HK-2 (cell line): ENCODE data around the gene CCDC85C.

Experiments used
- DNase-seq: peaks from one replicate; pipeline ENCODE4 v3.0.0-alpha.2; 2018; ENCODE audit not compliant: unreplicated experiment

CCDC85C gene

DNA sequence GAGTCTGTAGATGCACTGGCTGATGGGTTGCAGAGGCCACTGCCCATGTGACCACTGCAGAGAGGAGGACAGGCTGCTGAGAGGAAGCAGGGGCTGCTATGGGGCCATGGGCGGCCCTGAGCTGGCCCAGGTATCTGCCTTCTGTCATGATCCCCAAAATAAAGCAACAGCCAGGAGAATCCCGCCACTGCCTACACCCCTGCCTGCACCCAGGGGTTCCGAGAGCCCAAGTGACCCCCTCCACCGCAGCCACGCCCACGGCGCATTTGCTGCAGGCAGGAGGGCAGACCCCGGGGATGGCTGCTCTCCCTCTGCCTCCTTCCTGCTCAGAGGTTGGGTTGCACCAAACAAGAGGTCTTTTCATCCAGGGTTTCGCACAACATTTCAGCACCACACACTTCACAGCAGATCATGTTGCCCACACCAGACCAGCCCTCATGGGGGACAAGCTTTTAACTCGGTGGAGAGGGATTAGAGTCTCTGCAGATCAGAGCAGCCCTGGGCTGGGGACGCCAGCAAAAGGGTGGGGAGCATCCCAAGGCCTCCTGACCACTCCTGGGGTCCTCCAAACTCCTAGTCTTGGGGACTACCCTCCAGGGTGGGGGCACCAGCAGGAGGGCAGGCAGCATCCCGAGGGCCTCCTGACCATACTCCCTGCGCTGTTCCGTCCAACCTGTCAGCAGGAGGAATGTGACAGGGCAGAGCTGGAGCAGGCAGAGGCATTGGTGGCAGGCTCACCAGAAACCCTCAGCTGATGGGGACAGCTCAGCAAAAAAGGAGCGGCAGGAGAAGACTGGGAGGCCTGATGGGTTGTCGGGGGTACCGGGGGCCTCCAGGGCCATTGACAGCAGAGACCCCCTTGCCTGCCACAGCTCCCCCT is 14.1 kb downstream of the CCDC85C start:
- no peak for DNase-seq

DNA sequence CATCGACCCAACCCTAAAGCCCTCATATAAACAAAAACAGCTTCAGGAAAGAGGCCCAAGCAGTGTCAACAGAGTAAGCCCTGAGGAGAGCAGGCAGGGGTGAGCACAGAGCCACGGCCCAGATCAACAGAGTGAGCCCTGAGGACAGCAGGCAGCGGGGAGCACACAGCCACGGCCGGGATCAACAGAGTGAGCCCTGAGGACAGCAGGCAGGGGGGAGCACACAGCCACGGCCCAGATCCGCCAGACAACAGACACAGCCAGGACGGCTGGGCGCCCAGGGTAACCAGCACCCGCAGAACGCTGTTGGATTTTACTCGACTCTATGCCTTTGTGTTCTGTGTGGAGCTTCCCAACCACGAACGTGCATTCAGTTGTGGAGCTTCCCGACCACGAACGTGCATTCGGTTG is 15.0 kb downstream of the CCDC85C start:
- no peak for DNase-seq

DNA sequence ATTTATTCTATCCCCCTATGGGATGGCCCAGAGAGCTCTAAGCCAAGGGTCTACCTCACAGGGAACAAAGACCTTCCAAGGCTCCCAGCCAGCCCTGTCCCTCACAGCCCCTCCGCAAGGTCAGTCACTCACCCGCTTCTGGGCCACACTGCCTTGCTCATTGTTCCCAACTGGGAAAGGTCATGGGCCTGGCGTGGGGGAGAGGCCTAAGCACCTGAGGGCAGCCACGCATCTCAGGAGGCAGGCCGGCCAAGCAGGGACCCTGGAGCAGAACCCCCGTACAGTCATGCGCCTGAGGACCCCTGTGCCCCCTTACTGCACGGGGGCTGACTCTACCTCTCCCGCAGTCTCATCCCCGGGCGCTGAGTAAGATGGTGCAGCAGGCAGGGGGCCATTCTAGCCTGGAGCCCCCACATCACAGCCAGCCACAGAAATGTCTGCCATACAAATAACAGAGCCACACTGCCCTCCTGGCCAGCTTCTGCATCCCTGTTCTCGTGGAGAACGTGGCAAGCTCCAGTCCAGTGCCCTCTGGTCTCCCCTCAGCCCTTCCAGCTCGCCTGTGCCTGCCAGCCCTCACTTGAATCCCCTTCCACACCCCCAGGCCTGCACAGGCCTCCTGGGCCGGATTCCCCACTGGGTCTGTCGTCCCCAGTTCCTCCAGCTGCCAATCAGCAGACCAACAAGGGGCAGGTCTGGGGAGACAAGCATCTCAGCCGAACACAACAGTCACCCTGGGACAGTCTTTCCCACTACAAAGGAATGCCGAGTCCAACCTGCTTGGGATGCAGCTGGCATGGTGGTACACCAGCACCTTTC is 16.3 kb downstream of the CCDC85C start:
- DNase-seq, result no peak

DNA sequence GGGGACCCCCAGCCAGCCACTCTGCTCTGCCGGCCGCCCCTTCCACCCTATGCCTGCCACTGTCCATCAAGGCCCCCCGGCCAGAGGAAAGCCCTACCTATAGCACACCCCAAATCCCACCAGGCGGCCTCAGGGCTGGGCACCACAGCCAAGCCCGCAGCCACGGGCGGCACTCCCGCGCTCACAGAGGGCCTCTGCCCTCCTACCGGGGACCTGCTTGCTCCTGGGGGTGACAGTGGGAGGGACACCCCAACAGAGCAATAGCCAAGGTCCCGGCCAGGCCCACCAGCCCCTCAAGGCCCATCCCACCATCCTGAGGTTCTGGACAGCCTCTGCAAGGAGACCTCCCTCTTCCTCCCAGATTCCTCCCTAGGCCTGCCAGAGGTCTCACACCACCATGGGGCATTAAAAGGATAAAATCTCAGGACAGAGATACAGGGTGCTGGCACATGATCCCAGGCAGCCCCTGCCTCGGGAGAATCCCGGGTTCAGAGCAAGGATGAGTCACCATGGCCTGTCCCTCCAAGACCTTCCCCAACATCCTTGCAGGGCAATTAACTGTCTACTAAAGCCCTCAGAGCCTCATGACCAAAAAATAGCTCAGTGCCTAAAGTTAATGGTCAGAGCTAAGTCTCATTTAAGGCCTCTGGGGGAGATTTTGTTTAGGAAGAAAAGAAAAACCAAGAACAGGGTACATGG is 17.1 kb downstream of the CCDC85C start:
- no peak for DNase-seq

DNA sequence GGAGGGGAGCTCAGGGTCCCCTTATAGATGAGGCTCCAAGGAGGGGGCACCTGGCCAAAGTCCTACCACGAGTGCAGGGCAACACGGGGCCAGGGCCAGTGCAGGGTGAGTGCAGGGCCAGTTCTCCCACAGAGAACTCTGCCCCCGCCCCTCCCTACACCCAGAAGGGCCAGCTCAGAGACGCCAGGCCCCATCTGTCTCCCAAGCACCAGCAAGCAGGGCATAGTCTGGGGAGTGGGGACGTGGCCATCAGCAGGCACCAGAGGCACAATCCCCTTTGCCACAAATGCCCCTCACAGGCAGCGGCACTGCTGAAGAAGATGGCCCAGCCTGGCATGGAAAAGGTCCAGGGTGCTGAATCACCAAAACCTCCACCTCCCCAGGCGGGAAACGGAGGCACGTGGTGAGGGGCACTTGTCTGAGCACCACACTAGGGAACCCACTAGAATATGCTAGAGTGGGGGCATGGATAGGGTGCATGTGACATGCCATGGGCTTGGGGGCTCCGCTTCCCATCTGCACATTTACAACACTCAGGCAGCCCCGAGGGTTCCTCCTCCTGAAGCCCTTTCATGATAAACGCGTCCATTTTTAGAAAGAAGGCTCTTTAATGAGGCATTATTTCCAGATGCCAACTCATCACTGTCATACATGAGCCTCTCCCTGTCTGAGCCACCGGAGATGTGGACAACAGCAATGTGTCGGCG is 17.8 kb downstream of the CCDC85C start:
- DNase-seq, result no peak

DNA sequence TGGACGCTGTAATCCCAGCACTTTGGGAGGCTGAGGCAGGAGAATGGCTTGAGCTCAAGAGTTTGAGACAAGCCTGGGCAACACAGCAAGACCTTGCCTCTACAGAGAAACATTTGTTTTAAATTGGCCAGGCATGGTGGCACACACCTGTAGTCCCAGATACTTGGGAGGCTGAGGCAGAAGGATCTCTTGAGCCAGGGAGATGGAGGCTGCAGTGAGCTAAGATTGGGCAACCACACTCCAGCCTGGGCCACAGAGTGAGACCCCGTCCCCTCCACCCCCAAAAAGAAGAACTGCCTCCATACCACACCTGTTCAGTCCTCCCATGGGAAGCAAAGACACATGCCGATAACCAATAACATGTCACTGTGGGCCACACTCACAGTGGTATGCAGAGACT is 19.2 kb downstream of the CCDC85C start:
- no peak for DNase-seq

DNA sequence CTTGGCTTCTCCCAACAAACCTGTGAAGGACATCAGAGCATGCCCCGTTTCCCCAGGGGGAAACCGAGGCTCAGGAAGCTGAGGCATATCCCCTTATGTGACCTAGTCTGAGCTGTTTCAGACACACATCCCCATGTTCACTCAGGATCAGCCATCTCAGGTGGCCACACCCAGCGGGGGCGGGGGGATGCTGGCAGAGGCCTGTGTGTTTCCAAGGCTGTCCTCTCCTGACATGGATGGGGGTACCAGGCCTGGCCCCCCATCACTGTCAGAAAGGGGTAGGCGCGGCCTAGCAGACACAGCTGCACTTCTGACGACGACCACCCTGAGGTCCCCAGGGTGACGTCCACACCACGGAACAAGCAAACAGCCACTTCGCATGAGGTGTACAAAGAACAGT is 22.1 kb downstream of the CCDC85C start:
- no peak for DNase-seq

DNA sequence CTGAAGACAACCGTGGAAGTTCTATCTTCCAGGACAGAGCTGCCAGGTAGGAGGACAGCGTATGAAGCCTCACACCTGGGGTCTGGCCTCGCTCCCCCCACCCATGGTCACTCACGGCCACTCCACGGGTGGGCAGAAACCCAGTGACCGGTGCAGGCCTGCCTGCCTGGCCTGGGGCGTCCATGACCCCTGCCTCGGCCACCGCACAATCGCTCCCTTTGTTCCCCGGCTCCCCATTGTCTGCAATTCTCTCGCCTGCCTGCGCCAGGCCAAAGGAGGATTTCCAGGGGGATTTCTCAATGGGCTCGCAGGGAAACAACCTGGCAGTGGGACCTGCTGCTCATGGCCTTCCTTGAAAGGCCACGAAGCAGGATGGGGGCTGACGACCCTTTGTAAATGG is 22.6 kb downstream of the CCDC85C start:
- no peak for DNase-seq

DNA sequence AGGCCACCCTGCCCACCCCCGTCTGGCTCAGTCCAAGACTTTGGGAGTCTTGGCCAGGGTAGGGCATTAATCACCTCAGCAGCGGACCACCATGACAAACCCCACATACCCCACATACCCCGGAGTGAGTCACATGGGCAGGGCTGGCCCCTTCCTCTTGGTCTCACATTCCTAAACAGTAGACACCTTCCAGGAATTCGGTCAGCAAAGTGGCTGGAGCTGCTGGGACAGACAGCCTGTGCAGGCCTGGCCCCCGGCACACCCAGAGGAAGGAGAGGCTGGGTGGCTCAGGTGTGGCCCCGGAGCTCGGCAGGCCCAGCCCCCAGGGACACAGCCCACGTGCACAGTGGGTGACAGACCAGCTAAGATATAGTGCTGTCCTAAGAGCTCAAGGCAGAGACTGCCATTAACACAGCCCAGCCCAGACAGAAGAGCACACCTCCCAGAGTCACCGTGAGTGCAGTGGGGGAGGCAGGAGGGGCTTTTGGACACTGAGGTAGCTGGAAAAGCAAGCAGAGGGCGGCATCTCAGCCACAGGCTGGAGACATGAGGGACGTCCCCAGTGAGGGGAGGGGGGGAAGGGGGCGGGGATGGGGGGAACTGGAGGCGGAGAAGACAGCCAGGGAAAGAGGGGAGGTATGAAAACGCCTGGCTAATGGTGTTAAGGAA is 24.0 kb downstream of the CCDC85C start:
- DNase-seq, result peak; percentile 85

DNA sequence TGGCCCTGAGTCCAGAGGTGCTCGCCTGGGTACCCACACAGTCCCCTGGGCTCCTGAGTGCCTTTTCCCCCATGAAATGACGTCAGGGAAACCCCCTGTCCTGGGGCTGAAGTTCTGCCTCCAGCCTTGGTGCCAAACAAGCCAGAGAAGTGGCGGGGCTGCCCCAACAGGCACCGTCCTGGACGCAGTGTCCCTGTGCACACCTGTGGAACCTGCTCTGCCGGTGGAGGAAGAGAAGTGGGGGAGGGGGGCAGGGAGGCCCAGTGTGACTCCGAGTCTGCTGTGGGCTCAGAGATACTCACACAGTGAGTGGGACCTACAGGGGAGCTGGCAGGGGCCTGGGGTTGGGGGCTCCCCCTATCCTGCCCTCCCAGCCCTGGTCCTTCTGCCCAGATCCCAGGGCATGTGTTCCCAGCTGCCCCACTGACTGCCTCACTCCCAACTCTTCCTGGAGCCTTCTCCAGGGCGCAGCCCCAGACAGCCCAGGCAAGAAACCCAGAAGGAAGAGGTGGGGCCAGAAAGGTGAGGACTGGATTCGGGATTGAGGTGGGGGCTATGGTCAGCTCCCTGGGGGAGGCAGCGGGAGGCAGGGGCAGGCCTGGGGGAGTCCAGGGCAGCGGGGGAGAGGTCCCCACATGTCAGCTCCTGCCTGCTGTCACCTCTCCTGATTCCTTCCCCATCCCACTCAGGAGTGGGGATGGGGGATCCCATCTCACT is 24.7 kb downstream of the CCDC85C start:
- DNase-seq, result no peak

DNA sequence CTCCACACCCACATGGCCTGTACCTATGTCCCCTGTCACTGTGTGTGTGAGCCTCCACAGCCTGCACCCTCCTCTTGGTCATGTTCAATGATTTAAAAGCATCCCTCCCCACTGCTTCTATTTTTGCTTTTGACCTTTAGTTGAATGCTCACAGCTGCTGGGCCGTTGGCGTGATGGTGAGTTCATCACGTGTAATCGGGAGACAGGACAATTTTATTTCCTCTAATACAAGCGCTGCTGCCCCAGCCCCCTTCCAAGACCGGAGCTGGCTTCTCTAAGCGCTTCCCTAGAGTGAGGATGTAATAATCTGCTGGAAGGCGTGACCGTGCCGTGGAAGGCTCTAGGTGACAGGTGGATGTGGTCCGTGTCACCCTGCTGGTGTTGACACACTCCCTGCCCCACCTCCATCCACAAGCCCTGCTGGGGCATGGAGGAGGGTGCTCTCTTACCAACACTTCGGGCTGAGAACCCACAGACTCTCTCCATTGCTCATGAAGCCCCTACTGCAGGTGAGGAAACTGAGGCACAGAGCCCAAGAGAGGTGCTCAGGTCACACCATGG is 25.4 kb downstream of the CCDC85C start:
- no peak for DNase-seq

DNA sequence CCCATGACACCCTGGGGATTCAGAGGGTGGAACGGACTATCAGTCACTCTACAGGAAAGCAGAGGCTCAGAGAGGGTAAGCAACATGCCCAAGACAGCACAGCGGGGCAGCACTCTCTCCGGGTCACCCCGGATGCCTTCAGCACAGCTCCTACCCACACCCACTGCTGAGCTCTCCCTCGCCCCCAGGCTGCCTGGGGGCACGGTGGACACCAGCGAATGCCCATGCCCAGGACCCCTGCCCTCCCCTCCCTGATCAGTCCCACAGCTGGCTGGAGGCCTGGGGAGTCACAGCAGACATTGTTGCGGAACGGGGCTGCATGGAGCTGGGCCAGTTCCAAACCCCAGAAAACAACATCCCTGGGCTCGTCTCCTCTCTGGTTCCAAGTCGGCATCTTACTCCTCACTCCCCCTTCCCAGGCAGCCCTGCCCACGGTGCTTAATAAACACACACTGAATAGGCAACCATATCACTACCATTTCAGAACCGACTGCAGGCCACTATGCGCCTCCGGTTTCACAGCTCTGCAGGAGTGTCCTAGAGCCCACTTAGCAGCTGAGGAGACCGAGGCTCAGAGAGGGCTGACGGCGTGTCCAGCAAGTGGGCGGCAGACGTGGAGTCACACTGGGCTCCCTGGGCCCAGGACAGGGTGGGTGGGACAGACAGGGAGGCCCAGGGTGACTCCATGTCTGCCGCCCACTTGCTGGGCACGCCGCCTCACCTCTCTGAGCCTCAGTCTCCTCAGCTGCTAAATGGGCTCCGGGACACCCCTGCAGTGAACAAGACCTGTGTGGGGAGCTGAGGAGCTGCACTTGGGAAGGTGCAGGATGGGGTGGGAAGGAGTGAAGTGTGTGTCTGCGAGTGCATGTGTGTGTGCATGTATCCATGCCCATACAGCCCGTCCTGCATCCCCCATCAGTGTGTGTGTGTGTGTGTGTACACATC is 27.0 kb downstream of the CCDC85C start:
- DNase-seq, result no peak

DNA sequence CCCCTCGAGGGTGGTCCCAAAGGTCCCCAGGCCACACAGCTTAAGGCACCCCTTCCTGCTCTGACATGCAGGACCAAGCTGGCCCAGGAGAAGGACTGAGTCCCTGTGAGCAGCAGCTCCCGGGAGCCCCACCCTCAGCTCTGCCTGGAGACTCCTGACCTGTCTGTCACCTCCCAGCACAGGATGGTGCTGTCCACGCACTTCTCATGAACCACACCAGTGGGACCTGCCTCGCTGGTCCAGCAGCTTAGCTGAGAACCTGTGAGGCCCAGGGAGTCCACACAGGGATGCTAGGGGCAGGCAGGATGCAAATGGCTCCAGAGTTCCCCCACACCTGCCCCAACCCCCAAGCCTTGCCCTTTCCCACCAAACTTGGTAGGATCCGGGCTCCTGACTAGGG is 27.7 kb downstream of the CCDC85C start:
- no peak for DNase-seq

DNA sequence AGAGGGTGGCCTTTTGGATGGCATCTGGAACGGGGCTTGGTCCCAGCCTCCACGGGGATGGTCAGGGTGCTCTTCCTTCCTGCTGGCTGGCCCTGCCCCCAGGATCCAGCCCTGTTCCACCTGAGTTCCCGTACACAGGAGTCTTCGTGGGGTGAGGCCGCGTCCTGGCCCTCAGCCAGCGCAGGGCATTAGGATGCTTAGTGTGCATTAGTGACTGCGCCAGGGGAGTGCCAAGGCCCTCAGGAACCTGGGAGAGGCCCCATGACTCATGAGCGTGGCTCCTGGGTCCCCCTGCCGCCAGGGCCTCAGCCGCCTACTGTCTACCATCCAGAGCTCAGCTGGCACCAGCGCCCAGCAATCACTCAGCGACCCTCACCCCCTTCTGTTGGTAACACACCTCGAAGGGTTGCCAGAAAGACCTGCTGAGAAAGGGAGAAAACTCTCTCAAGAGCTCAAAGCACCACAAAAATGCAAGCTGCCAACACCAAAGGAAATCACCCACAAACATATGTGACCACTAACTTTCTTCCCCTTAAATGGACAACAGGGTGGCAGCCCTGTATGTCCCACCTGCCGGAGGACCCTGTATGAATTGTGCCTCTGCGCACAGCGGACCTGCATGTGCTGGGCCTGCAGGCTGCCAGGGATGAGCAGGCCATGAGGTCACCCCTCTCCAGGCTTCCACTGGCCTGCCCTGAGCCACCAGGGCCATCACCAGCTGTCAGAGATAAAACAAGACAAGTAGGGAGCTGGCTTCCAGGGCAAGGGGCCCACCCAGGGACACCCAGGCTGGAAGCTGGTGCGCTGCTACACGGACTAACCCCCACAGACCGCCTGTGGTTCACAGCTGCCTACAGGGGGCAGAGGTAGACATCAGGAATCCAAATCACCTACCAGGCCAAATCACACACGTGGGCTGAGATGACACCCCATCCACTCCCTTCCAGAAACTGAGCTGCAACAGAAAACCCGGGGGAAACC is 28.7 kb downstream of the CCDC85C start:
- peak; percentile 83 for DNase-seq

DNA sequence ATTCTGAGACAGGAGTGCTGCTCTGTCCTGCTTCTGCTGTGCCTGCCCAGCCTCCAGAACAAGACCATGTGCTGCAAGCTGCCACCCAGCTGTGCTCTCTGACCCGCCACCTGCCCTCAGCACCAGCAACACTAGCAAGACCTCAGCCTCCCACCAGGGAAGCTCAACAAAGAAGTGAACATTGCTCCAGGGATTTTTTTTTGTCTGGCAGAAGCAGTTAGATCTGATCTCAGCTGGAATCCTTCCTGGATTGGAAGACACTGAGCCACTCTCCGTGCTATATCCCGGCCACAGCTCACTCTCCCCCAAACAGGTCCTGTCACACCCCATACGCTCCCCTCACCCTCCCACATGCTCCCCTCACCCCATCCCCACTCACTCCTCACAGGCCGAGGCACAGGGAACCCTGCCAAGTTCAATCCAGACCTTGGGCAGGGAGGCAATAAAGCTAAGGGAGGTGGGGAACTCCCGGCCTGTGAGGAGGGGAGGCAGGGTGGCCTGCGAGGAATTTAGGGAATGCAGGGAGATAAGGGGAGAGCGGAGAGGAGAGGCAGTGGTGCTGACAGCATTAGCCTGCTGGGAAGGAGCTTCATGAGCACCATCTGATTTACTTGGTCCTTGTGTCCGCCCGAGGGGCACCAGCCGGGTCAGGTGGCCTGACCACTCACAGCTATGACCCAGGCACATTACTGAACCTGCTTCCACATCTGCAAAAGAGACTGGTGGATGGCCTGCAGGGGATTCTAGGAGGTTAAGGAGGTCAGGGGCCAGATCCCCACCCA is 29.7 kb downstream of the CCDC85C start:
- peak; percentile 72 for DNase-seq

DNA sequence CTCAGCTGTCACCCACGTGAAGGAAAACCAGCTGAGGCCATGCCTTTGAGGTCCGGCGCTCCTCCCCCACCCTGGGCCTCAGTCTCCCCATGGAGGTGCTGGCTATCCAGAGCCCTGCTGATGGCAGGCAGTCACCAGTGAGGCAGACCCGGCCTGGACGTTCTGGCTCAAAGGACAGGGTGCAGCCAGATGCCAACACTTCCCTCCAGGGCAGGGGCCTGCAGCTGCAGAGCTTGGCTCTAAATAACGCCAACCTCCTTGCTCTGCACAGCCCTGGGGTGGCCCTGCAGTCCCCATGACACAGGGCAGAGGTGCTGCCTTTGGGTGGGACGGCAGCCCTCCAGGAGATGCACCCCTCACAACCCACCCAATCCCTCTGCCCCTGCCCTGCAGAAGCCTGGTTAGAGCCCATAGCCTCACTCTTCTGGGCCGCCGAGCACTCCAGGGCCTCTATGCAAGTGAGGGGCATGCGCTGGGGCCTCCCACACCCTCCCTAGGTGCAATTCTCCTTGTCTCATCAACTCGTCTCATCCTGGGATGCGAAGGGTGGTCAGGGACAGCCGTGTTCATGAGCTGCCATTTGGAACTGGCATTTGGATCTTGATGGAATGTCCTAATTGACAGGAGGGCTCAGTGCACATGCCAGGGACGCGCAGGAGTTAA is 30.4 kb downstream of the CCDC85C start:
- DNase-seq, result no peak

DNA sequence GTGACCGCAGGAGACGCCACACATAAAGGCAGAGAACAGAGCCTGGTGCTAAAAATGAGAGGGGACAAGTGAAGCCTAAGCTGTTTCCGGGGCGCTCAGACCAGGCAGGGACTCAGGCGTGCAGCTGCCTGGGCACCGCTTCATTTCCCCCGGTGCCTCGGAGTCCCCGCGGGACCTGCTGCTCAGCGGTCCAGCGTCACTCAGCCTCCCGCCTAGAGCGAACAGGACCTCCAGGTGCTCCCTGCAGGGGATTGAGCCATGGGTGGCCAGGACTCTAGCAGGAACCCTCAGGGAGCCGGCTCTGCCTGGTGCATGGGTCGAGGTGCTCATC is 31.0 kb downstream of the CCDC85C start:
- DNase-seq, result no peak
